ENCODE measurements around the gene ZNF408. TPM values are rescaled to one million over a fixed set of nuclear protein-coding genes. Genes with fewer than 3 reads are reported as not detected.

The ZNF408 gene
- total RNA-seq, 1 experiment from 2014 or later, result 19.8 TPM

- no TSS peak for BruUV-seq (replicated peaks)
- in situ Hi-C loops (cut with HindIII; ENCODE audit: low pct_unique_long_range_greater_than_20kb, low sequenced_read_pairs) (no loop called here), intact Hi-C loops (cut with micrococcal nuclease; ENCODE audit: unreplicated experiment) (no loop called here)
- ATAC-seq (no peak), DNase-seq (ENCODE audit: low read depth, low spot score) (no peak)
- no peak overlapping the region for H3K4me3 ChIP-seq (ENCODE audit: low read depth in 2 of 2, low read length in 2 of 2)
- no peaks in the 10 kb centered on the region for H3K4me1 ChIP-seq (ENCODE audit: control insufficient read depth, insufficient read depth, low read length)
- H3K36me3 ChIP-seq (ENCODE audit: control insufficient read depth, insufficient read depth, low read length), result no peaks in the 10 kb centered on the region
- no peaks in the 10 kb centered on the region for H3K9me3 ChIP-seq (ENCODE audit: control insufficient read depth, insufficient read depth, low read depth, low read length)
- TF ChIP-seq, protein P1, sequence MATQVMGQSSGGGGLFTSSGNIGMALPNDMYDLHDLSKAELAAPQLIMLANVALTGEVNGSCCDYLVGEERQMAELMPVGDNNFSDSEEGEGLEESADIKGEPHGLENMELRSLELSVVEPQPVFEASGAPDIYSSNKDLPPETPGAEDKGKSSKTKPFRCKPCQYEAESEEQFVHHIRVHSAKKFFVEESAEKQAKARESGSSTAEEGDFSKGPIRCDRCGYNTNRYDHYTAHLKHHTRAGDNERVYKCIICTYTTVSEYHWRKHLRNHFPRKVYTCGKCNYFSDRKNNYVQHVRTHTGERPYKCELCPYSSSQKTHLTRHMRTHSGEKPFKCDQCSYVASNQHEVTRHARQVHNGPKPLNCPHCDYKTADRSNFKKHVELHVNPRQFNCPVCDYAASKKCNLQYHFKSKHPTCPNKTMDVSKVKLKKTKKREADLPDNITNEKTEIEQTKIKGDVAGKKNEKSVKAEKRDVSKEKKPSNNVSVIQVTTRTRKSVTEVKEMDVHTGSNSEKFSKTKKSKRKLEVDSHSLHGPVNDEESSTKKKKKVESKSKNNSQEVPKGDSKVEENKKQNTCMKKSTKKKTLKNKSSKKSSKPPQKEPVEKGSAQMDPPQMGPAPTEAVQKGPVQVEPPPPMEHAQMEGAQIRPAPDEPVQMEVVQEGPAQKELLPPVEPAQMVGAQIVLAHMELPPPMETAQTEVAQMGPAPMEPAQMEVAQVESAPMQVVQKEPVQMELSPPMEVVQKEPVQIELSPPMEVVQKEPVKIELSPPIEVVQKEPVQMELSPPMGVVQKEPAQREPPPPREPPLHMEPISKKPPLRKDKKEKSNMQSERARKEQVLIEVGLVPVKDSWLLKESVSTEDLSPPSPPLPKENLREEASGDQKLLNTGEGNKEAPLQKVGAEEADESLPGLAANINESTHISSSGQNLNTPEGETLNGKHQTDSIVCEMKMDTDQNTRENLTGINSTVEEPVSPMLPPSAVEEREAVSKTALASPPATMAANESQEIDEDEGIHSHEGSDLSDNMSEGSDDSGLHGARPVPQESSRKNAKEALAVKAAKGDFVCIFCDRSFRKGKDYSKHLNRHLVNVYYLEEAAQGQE (IDR thresholded peaks at IDR 0.05; ENCODE audit: insufficient read depth in 1 of 2, low read depth in 2 of 2, low read length in 1 of 2), result no peak
- no peak for TF ChIP-seq CTCF (IDR thresholded peaks at IDR 0.05)
- TF ChIP-seq SIN3A (IDR thresholded peaks at IDR 0.05; ENCODE audit: borderline replicate concordance, insufficient read depth, low read depth, low read length), result no peak
- TF ChIP-seq POLR2AphosphoS5 (IDR thresholded peaks at IDR 0.05; ENCODE audit: low read depth, low read length), result no peak
- no peak for TF ChIP-seq TCF7L2 (IDR thresholded peaks at IDR 0.05; ENCODE audit: low read depth, low read length)
- no peak overlapping the region for H3K27ac ChIP-seq (ENCODE audit: low read length)
- H3K27me3 ChIP-seq (ENCODE audit: control insufficient read depth, insufficient read depth, low read length), result no peaks in the 10 kb centered on the region
- POLR2A ChIA-PET, result interaction anchor here (0.6 kb wide), 1 partner anchor 107 kb away, joined by 11 read pairs; no protein-coding TSS in a partner anchor
- CTCF ChIA-PET, result interaction anchor here (0.6 kb wide), 1 partner anchor 23 kb away, joined by 3 read pairs; no protein-coding TSS in a partner anchor
These were observed 8.4 kb upstream of the ZNF408 start for GRCh38 chr11:46692450-46692849.

- Histone ChIP-seq H3K27ac (ENCODE audit: low read length) (no peak overlapping the region), H3K36me3 (ENCODE audit: control insufficient read depth, insufficient read depth, low read length) (no peaks in the 10 kb centered on the region), H3K9me3 (ENCODE audit: control insufficient read depth, insufficient read depth, low read depth, low read length) (no peaks in the 10 kb centered on the region), H3K27me3 (ENCODE audit: control insufficient read depth, insufficient read depth, low read length) (no peaks in the 10 kb centered on the region), H3K4me1 (ENCODE audit: control insufficient read depth, insufficient read depth, low read length) (no peaks in the 10 kb centered on the region), H3K4me3 (ENCODE audit: low read depth in 2 of 2, low read length in 2 of 2) (no peak overlapping the region)
- ATAC-seq (no peak), DNase-seq (ENCODE audit: low read depth, low spot score) (no peak)
- intact Hi-C loops (cut with micrococcal nuclease; ENCODE audit: unreplicated experiment), result no loop called here
- BruUV-seq (replicated peaks), result no TSS peak
- TF ChIP-seq, protein P1 (IDR thresholded peaks at IDR 0.05; ENCODE audit: insufficient read depth in 1 of 2, low read depth in 2 of 2, low read length in 1 of 2), result no peak
- TF ChIP-seq POLR2AphosphoS5 (IDR thresholded peaks at IDR 0.05; ENCODE audit: low read depth, low read length) (no peak), CTCF (IDR thresholded peaks at IDR 0.05) (no peak)
- ChIA-PET CTCF (no interaction called here), POLR2A (interaction anchor here (0.6 kb wide), 1 partner anchor 73 kb away, joined by 3 read pairs; no protein-coding TSS in a partner anchor)
- in situ Hi-C loops (cut with HindIII; ENCODE audit: low pct_unique_long_range_greater_than_20kb, low sequenced_read_pairs), result no loop called here
These were observed 7.2 kb upstream of the ZNF408 start for GRCh38 chr11:46693597-46694012.

All from Panc1 (cell line).